Measurements from ENCODE around the gene SORBS1.

Gene SORBS1

GRCh38 chr10:95561177-95561863 lies at the start of gene SORBS1:
TSS of gene SORBS1 (minus strand) at chr10:95561371. CDS start at chr10:95441135, 120,236 bp downstream.
- FAIRE-seq: no peak

GRCh38 chr10:95610727-95611126 lies 49.6 kb upstream of the SORBS1 start:
- FAIRE-seq: no peak

- no peak for FAIRE-seq
Observed at GRCh38 chr10:95606922-95607321, 45.8 kb upstream of the SORBS1 start.

GRCh38 chr10:95605163-95605562 lies 44.0 kb upstream of the SORBS1 start:
- no peak for FAIRE-seq

- no peak for FAIRE-seq
Observed at GRCh38 chr10:95604630-95605029, 43.5 kb upstream of the SORBS1 start.

- no peak for FAIRE-seq
Observed at GRCh38 chr10:95602382-95602781, 41.2 kb upstream of the SORBS1 start.

- FAIRE-seq: peak; percentile 85
Observed at GRCh38 chr10:95601116-95601719, 40.0 kb upstream of the SORBS1 start.

GRCh38 chr10:95600158-95600557 lies 39.0 kb upstream of the SORBS1 start:
- no peak for FAIRE-seq

- FAIRE-seq: no peak
Observed at GRCh38 chr10:95597788-95598187, 36.6 kb upstream of the SORBS1 start.

- FAIRE-seq: no peak
Observed at GRCh38 chr10:95588025-95588424, 26.9 kb upstream of the SORBS1 start.

GRCh38 chr10:95579835-95580535 lies 18.8 kb upstream of the SORBS1 start:
- FAIRE-seq: no peak

- FAIRE-seq: no peak
Observed at GRCh38 chr10:95579292-95579691, 18.1 kb upstream of the SORBS1 start.

- FAIRE-seq: no peak
Observed at GRCh38 chr10:95578619-95579018, 17.4 kb upstream of the SORBS1 start.

- FAIRE-seq: no peak
Observed at GRCh38 chr10:95574649-95575365, 13.6 kb upstream of the SORBS1 start.

GRCh38 chr10:95573964-95574604 lies 12.9 kb upstream of the SORBS1 start:
- no peak for FAIRE-seq

GRCh38 chr10:95573527-95573926 lies 12.4 kb upstream of the SORBS1 start:
- FAIRE-seq: no peak

- no peak for FAIRE-seq
Observed at GRCh38 chr10:95572131-95572820, 11.1 kb upstream of the SORBS1 start.

- no peak for FAIRE-seq
Observed at GRCh38 chr10:95571390-95571789, 10.2 kb upstream of the SORBS1 start.

- FAIRE-seq: no peak
Observed at GRCh38 chr10:95569368-95569767, 8.2 kb upstream of the SORBS1 start.

GRCh38 chr10:95567903-95568630 lies 6.9 kb upstream of the SORBS1 start:
- FAIRE-seq: no peak

GRCh38 chr10:95566136-95566535 lies 5.0 kb upstream of the SORBS1 start:
- FAIRE-seq: no peak

- no peak for FAIRE-seq
Observed at GRCh38 chr10:95565336-95565735, 4.2 kb upstream of the SORBS1 start.

Measured in islet of Langerhans (tissue), 1 donor.